Sigmoid colon (tissue), 7 donors: ENCODE measurements around the gene DPPA2. TPM values are rescaled to one million over a fixed set of nuclear protein-coding genes. Genes with fewer than 3 reads are reported as not detected.

ENCODE experiments used
- DNase-seq: peaks from one replicate; pipeline ENCODE4 v3.0.0-alpha.2; 2019
- H3K27ac ChIP-seq, 4 donors: fragments of 200-600 bp; sonication (generic); one replicate each; pipeline ENCODE4 v1.5.1; 2016 to 2019; ENCODE audit warnings: mild to moderate bottlenecking in 1 of 4
- H3K27me3 ChIP-seq, 3 donors: fragments of 200-600 bp; sonication (generic); one replicate each; pipeline ENCODE4 v1.5.1; 2019; ENCODE audit warnings: mild to moderate bottlenecking in 1 of 3
- H3K36me3 ChIP-seq, 4 donors: fragments of 200-600 bp; sonication (generic); one replicate each; pipeline ENCODE4 v1.5.1; 2016 to 2019
- H3K4me1 ChIP-seq, 4 donors: fragments of 200-600 bp; sonication (generic); one replicate each; pipeline ENCODE4 v1.5.1; 2017 to 2019
- H3K4me3 ChIP-seq, 4 donors: fragments of 200-600 bp; sonication (generic); one replicate each; pipeline ENCODE4 v1.5.1; 2017 to 2019; ENCODE audit warnings: mild to moderate bottlenecking in 2 of 4, moderate library complexity in 1 of 4
- H3K9me3 ChIP-seq, 4 donors: fragments of 200-600 bp in 3 of 4; sonication (generic) in 3 of 4; one replicate each; pipeline versions ENCODE4 v1.5.1 to v1.6.1; 2013 to 2019
- EP300 ChIP-seq, 4 donors: sonication (generic); formaldehyde crosslinking; IDR thresholded peaks; one replicate each; pipeline ENCODE4 v1.6.1; 2017; ENCODE audit warnings: antibody characterized with exemption in 4 of 4
- POLR2A ChIP-seq, 2 donors: fragments of 450-650 bp; IDR thresholded peaks; one replicate each; pipeline ENCODE4 v1.6.1; 2016; ENCODE audit warnings: antibody characterized with exemption in 2 of 2, mild to moderate bottlenecking in 2 of 2, moderate library complexity in 2 of 2
- POLR2AphosphoS5 ChIP-seq, 4 donors: sonication (generic); formaldehyde crosslinking; IDR thresholded peaks; one replicate each; pipeline ENCODE4 v1.6.1; 2017; ENCODE audit warnings: antibody characterized with exemption in 4 of 4
- WGBS, 2 donors: extraction: QIAGEN DNeasy Blood & Tissue Kit; methylation state at CpG; one replicate each; pipeline ENCODE4 v1.1.7; 2013; 5-methylcytosine and 5-hydroxymethylcytosine counted together
- intact Hi-C: fragments of 100-400 bp; cut with DNase I; formaldehyde crosslinking; loops from one replicate; pipeline ENCODE4 v1.15.1; 2023
- polyA plus RNA-seq, 3 donors: library from polyadenylated mRNA; stranded (reverse); fragments of 200-250 nt; gene quantifications; one replicate each; pipeline ENCODE4 v1.2.3, GENCODE V29; 2013
- total RNA-seq, 4 donors: library from RNA; depleted of rRNA; stranded (reverse); fragments of >200 nt; gene quantifications; one replicate each; pipeline ENCODE4 v1.1.0, GENCODE V29; 2016
- TF ChIP-seq, protein P1 (sequence below), 4 experiments: fragments of 450-650 bp in 3 of 4; fragments of 200-600 bp in 1 of 4; IDR thresholded peaks; one replicate each; pipeline ENCODE4 v1.5.1; 2016 to 2019; ENCODE audit warnings: antibody characterized with exemption in 4 of 4, mild to moderate bottlenecking in 3 of 4, moderate library complexity in 2 of 4
- donor health status: healthy with polysubstance abuse.
- donor health status: Bipolar disorder and iron deficiency.
- donor health status: healthy.

The DPPA2 gene
- total and polyA plus RNA-seq, 7 donors = not detected

DNA sequence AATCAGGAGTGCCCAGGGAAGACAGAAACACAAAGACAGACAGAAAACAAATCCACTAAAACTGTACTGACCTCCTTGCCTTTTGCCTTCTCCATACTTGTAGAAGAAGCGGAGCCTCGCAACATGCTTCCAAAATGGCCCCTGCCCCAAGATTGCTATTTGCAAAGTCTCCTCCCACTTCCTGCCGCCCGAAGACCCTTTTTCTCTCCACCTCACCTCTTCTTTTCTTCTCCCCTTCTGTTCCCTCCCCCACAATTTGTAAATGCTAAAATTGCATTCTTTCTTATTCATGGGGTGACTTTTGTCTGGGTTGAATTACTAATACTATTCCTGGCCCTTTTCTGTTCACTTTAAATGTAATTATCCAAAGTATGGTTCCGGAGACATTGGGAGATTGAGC lies 21.1 kb upstream of the DPPA2 start, which contains the start of gene DPPA4:
DPPA4 (minus strand) TSS at position 154 of the 400 bp plus-strand sequence; CDS start at position 125, 29 bp downstream.
- intact Hi-C loops = no loop called here

DNA sequence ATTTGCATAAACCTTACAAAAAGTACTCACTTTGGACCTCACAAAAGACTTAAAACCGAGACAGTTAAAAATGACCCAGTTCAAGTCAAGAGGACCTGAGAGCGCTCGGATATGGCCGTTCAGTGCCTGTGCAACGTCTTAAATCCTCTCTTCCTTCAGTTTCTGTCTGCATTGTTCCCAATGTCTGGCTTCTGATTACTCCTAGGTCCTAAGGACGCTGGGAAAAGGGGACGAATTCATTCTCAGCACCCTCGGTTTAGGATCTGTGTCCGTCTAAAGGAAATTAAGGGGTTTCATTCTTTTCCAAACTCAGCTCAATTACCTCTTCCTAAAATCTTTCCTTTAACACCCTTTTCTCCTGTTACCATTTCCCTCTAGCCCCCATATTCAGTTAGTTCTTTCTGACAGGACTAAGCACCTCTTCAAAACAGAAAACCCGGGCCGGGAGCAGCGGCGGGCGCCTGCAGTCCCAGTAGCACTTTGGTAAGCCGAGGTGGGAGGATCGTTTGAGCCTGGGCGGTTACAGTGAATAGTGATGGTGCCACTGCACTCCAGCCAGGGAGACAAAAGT lies 20.1 kb upstream of the DPPA2 start:
- intact Hi-C loops = no loop called here
- no peak overlapping the region for H3K27ac ChIP-seq
- no peaks in the 10 kb centered on the region for H3K36me3 ChIP-seq
- TF ChIP-seq EP300 (IDR thresholded peaks at IDR 0.05) = no peak
- TF ChIP-seq POLR2AphosphoS5 (IDR thresholded peaks at IDR 0.05) = no peak
- TF ChIP-seq POLR2A (IDR thresholded peaks at IDR 0.05) = no peak
- TF ChIP-seq, protein P1, sequence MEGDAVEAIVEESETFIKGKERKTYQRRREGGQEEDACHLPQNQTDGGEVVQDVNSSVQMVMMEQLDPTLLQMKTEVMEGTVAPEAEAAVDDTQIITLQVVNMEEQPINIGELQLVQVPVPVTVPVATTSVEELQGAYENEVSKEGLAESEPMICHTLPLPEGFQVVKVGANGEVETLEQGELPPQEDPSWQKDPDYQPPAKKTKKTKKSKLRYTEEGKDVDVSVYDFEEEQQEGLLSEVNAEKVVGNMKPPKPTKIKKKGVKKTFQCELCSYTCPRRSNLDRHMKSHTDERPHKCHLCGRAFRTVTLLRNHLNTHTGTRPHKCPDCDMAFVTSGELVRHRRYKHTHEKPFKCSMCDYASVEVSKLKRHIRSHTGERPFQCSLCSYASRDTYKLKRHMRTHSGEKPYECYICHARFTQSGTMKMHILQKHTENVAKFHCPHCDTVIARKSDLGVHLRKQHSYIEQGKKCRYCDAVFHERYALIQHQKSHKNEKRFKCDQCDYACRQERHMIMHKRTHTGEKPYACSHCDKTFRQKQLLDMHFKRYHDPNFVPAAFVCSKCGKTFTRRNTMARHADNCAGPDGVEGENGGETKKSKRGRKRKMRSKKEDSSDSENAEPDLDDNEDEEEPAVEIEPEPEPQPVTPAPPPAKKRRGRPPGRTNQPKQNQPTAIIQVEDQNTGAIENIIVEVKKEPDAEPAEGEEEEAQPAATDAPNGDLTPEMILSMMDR (IDR thresholded peaks at IDR 0.05) = no peak
- no peaks in the 10 kb centered on the region for H3K27me3 ChIP-seq
- H3K9me3 ChIP-seq = no peaks in the 10 kb centered on the region
- WGBS, 2 donors = 29 to 71% methylated on average over 17 of the region's 17 CpGs
- peak overlapping the region in 3 of 4 donors; percentile 16 to 34 (median 25) for H3K4me3 ChIP-seq
- no peaks in the 10 kb centered on the region for H3K4me1 ChIP-seq
- no peak for DNase-seq

More for the DNA sequence above, 21.1 kb upstream of the DPPA2 start, which contains the start of gene DPPA4:
- Histone ChIP-seq H3K36me3 (no peaks in the 10 kb centered on the region), H3K4me3 (peak within 1 kb of the TSS in 3 of 4 donors; percentile 16 to 34 (median 25)), H3K9me3 (no peaks in the 10 kb centered on the region), H3K4me1 (no peaks in the 10 kb centered on the region), H3K27ac (no peak within 1 kb of the TSS), H3K27me3 (no peaks in the 10 kb centered on the region)
- WGBS, 2 donors = 61 to 89% methylated on average over 5 of the region's 5 CpGs
- DNase-seq = no peak
- TF ChIP-seq, protein P1 (IDR thresholded peaks at IDR 0.05) = no peak
- no peak for TF ChIP-seq EP300 (IDR thresholded peaks at IDR 0.05)
- no peak for TF ChIP-seq POLR2A (IDR thresholded peaks at IDR 0.05)
- TF ChIP-seq POLR2AphosphoS5 (IDR thresholded peaks at IDR 0.05) = no peak

DNA sequence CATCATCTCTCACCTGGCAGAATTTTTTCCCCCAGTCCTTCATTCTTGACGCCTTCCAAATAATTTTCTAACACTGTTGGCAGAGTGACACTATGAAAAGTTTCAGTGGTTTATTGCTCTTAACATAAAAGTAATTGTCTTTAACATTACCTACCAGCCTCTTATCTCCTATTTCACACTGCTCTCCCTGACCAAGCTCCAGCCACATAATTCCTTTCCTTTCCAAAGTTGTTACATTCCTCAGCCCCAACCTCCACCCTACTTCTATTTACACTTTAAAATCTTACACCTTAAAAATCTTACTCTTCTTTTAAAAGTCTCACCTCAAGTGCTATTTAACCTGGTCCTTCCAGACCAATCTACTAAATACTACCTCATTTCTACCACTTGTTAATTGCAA lies 18.3 kb upstream of the DPPA2 start:
- Histone ChIP-seq H3K36me3 (no peaks in the 10 kb centered on the region), H3K9me3 (no peaks in the 10 kb centered on the region), H3K27ac (no peak overlapping the region), H3K4me1 (no peaks in the 10 kb centered on the region), H3K27me3 (no peaks in the 10 kb centered on the region), H3K4me3 (no peak overlapping the region)
- intact Hi-C loops = no loop called here
- no peak for TF ChIP-seq POLR2AphosphoS5 (IDR thresholded peaks at IDR 0.05)
- no peak for TF ChIP-seq POLR2A (IDR thresholded peaks at IDR 0.05)
- no peak for DNase-seq
- 25 to 79% methylated on average over 1 of the region's 1 CpG for WGBS, 2 donors

DNA sequence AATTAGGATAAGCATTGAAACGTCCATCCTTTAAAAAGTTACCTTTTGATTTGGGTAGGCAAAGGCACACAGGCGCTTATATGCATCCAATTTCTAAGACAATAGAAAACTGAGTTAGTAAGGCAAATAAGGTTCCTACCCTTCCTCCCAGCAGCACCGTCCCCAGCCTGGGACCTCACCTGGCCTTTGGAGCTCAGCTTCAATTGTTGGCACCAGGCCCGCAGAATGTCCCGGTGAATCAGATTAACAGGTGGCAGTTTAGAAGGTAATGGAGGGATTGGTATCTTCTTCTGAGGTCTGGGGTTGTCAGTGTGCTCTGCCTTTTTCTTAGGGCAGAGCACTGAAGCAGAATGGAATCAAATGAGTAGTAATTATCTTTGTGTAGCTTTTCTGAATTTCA lies 15.4 kb upstream of the DPPA2 start:
- Histone ChIP-seq H3K27ac (no peak overlapping the region), H3K9me3 (no peaks in the 10 kb centered on the region), H3K4me1 (no peaks in the 10 kb centered on the region), H3K36me3 (no peaks in the 10 kb centered on the region), H3K27me3 (no peaks in the 10 kb centered on the region), H3K4me3 (no peak overlapping the region)
- 42 to 76% methylated on average over 5 of the region's 5 CpGs for WGBS, 2 donors
- intact Hi-C loops = no loop called here
- TF ChIP-seq EP300 (IDR thresholded peaks at IDR 0.05) (no peak), POLR2AphosphoS5 (IDR thresholded peaks at IDR 0.05) (no peak), POLR2A (IDR thresholded peaks at IDR 0.05) (no peak)
- TF ChIP-seq, protein P1 (IDR thresholded peaks at IDR 0.05) = no peak
- no peak for DNase-seq

DNA sequence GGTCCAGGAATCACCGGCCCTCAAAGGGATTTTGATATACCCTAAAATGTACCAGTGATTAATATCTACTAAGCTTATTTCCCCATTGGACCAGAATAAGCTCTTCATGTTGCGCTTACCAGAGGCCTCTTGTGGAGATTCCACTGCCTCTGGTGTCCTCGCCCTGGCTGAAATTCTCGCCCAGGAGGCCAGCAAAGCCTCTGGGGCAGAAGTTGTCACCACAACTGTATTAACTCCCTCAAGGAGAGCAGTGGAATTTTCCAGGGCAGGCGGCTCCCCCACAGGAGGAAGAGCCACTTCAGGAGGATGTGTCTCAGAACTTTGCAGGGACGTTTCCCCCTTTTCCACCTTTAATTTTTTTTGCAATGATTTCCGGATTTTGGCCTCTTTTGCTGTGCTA lies 14.1 kb upstream of the DPPA2 start:
- Histone ChIP-seq H3K27ac (no peak overlapping the region), H3K4me1 (no peaks in the 10 kb centered on the region), H3K27me3 (no peaks in the 10 kb centered on the region), H3K36me3 (no peaks in the 10 kb centered on the region), H3K4me3 (no peak overlapping the region), H3K9me3 (no peaks in the 10 kb centered on the region)
- no peak for DNase-seq
- 88 to 90% methylated on average over 7 of the region's 7 CpGs for WGBS, 2 donors
- intact Hi-C loops = no loop called here
- TF ChIP-seq EP300 (IDR thresholded peaks at IDR 0.05) = no peak
- no peak for TF ChIP-seq POLR2A (IDR thresholded peaks at IDR 0.05)
- TF ChIP-seq, protein P1 (IDR thresholded peaks at IDR 0.05) = no peak
- TF ChIP-seq POLR2AphosphoS5 (IDR thresholded peaks at IDR 0.05) = no peak
